Kidney glomerular epithelial cell (primary cell): ENCODE data around the gene SYNGR4.

ENCODE experiments used
- DNase-seq: peaks from one replicate; lab custom pipeline; 2025; lab: John Stamatoyannopoulos, UW

SYNGR4 gene

DNA sequence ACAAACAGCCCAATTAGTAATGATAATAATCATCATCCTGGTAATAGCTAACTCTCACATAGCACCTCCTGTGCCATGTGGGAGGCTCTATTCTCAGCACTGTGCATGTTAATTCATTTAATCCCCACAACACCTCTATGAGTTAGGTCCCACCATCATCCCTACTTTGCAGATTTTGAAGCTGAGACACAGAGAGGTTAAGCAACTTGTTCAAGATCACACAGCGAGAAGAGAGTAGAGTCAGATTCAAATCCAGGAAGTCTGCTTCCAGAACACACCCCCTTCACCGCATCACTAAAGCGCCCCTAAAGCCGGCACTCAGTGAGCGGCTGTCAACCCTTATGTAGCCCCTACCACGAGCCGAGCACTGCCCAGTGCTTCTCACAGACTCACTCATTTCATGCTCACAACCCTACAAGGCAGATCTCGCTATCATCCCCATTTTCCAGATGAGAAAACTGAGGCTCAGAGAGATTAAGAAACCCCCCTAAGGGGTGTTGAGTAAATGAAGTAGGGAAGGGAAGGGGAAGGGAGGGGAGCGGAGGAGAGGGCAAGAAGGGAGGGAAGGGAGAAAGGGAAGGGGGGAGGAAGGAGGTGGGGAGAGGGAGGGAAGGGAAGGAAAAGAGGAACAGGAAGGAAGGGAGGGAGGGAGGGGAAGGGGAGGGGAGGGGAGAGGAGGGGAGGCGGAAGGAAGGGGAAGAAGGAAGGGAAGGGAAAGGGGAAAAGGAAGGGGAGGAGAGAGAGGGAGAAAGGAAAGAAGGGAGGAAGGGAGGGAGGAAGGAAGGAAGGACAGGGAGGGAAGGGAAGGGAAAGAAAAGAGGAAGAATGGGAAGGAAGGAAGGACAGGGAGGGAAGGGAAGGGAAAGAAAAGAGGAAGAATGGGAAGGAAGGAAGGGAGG is 22.4 kb upstream of the SYNGR4 start:
- DNase-seq: no peak

DNA sequence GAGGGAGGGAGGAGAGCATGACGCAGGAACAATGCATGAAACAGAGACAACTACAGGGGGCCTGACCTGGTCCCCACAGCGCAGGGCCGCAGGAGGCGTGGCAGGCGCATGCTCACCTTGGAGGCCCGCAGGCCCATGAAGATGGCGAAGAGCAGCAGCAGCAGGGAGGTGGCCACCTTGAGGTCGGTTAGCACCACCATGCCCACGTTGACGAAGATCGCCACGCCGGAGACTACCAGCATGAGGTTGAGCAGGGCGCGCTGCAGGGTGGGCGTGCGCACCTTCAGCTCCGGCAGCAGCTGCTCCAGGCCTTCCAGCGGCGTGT is 21.8 kb upstream of the SYNGR4 start:
- no peak for DNase-seq

GRCh38 chr19:48342841-48343540 is 21.2 kb upstream of the SYNGR4 start:
- DNase-seq: no peak

- no peak for DNase-seq
These were observed 19.3 kb upstream of the SYNGR4 start for GRCh38 chr19:48344892-48345291.

DNA sequence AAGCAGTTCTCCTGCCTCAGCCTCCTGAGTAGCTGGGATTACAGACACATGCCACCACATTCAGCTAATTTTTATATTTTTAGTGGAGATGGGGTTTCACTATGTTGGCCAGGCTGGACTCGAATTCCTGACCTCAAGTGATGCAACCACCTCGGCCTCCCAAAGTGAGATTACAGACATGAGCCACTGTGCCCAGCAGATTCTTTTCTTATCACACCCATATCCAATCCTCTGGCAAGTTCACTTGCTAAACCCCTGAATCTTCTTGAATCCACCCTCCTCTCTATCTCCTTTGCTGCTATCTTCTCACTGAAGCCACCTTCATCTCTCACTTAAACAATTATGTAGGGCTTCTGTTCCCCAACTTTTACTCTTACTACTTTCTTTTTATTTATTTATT is 18.0 kb upstream of the SYNGR4 start:
- DNase-seq: no peak

- DNase-seq: no peak
These were observed 16.1 kb upstream of the SYNGR4 start for GRCh38 chr19:48348045-48348444.

- no peak for DNase-seq
These were observed 15.4 kb upstream of the SYNGR4 start for GRCh38 chr19:48348737-48349136.

- no peak for DNase-seq
These were observed 13.3 kb upstream of the SYNGR4 start for GRCh38 chr19:48350856-48351255.

GRCh38 chr19:48351341-48351752 is 12.8 kb upstream of the SYNGR4 start:
- DNase-seq: peak; percentile 2

DNA sequence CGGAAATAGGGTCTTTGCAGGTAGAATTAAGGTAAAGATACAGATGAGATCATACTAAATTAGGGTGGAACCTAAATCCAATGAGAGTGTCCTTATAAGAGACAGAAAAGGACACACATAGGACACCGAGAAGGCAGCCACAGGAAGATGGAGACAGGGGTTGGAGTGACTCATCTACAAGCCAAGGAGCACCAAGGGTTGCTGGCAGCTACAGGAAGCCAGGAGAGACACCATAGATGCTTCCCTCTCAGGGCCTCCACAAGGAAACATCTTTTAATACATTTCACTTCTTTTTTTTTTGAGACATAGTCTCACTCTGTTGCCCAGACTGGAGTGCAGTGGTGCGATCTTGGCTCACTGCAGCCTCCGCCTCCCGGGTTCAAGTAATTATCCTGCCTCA is 10.5 kb upstream of the SYNGR4 start:
- DNase-seq: no peak

DNA sequence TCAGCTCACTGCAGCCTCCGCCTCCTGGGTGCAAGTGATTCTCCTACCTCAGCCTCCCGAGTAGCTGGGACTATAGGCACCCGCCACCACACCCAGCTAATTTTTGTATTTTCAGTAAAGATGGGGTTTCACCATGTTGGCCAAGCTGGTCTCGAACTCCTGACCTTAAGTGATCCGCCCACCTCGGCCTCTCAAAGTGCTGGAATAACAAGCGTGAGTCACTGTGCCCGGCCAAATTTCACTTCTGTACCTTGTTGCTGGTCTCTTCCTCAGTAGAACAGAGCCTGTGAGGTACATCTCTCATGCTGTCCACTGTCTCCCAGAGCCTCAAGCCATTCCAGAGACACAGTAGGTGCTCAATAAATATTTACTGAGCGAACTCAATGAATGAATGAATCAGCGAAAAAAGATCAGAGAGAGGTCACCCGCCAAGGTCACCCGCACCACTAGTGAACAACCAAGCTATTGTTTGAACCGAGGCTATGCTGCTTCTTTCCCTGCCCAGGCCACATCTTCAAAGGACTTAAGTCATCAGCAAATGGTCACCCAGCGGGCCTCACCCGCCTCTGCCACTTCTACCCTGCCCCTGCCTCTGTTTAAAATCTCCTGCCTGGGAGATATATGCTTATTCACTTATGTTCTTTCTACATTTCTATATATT is 9.7 kb upstream of the SYNGR4 start:
- DNase-seq: no peak

- no peak for DNase-seq
These were observed 8.7 kb upstream of the SYNGR4 start for GRCh38 chr19:48355365-48355954.

GRCh38 chr19:48359123-48359522 is 5.0 kb upstream of the SYNGR4 start:
- no peak for DNase-seq

- no peak for DNase-seq
These were observed 2.3 kb upstream of the SYNGR4 start for GRCh38 chr19:48361912-48362311.

DNA sequence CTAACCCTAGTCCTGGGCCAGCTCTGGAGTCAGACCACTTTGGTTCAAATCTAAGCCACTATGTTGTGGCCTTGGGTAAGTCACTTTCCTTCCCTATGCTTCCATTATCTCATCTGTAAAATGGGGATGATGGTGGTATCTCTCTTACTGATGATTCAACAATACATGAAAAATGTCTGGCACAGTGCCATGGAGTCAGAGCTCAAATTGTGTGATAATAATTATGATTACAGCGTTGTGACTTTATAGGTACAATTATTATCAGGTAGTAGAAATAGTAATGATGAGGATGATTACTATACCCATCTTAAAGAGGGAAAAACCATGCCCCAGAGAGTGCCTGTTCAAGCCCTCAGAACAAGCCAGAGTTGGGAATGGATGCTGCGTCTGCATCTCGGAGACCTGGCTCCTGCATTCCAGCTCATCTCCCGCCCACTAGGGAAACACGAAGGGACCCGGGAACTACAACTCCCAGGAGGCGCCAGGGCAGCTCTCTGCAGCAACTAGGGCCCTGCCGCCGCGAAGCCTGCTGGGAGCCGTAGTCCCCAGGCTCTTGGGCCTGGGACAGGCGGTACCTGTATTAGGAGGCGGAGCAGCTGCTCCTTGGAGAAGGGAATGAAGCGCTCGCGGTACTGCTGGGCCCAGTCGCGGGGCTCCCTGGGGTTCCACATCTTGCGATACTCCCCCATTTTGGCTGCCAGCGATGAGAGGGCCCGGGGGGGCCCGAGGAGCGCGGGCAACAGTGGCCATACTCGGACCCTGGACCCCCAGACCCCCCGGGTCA is 1.3 kb upstream of the SYNGR4 start:
- peak; percentile 88 for DNase-seq

GRCh38 chr19:48363500-48363809 is 712 bp upstream of the SYNGR4 start:
- DNase-seq: no peak

- no peak for DNase-seq
These were observed 606 bp downstream of the SYNGR4 start for GRCh38 chr19:48364598-48365348.

DNA sequence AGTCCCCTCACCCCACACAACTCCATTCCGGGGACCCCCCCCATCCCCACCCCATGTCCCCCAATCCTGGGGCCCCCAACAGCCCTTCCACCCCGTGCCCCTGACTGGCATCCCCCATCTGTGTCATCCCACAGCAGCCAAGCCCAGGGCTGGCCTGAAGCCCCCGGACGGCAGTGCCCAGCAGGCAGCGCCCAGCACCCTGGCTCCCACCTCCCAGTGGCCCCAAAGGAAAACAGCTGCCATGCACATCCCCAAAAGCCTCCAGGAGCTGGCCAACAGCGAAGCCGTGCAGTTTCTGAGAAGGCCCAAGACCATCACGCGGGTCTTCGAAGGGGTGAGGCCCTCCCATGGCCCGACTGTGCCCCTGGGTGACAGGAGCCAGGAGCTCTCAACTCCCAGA is 1.4 kb downstream of the SYNGR4 start:
- DNase-seq: no peak

DNA sequence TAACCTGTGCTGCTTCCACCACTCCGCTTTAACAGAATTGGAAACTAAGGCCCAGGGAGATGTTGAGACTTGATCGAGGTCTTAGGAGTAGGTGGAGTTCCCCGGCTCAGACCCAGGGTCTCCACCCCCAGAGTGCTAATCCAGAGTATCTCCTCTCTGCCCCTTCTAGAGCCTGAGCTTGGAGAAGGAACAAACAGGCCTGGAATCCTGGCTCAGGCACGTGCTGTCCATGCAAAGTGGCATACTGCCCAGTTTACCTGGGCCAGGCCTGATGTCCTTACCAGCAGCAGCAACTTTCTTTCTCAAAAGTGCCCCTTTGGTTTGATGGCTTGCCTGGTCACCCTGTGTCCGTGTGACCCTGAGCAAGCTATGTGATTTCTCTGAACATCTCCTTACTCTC is 3.7 kb downstream of the SYNGR4 start:
- DNase-seq: no peak

DNA sequence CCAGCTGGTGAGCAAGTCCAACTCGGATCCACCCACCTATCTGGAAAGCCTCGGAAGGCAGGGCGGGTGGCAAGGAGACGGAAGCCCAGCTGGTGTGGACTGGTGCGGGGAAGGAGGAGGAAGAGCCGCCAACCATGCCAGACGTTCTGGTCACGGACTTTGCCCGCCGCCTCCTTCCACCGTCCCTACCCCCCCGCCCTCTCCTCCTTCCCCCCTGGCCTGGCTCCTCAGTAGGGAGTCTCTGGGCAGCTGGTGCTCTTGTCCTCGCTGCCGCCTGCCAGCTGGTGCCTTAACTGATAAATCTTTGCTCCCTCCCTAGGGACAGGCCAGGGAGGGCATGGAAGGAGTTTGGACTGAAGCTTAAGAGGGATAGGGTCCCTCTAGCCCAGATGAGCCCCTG is 4.8 kb downstream of the SYNGR4 start:
- no peak for DNase-seq

DNA sequence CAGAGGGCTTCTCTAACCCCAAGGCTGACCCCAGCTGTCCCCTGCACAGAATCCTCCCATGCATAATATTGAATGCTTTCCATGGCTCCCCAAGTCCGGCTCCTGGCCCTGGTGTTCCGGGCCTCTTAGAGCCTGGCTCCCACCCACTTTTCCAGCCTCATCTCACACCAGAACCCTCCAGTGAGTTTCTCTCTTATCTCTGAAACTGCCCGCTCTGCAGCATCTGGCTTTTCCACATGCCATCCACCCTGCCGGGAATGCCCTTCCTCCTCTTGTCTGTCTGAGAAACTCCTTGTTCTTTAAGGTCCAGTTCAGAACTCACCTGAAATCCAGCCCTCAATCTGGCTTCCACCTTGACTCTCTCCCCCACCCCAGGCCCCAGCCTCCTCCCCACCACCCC is 6.8 kb downstream of the SYNGR4 start:
- DNase-seq: no peak
